ENCODE data around the gene ELMOD3.

Gene ELMOD3

DNA sequence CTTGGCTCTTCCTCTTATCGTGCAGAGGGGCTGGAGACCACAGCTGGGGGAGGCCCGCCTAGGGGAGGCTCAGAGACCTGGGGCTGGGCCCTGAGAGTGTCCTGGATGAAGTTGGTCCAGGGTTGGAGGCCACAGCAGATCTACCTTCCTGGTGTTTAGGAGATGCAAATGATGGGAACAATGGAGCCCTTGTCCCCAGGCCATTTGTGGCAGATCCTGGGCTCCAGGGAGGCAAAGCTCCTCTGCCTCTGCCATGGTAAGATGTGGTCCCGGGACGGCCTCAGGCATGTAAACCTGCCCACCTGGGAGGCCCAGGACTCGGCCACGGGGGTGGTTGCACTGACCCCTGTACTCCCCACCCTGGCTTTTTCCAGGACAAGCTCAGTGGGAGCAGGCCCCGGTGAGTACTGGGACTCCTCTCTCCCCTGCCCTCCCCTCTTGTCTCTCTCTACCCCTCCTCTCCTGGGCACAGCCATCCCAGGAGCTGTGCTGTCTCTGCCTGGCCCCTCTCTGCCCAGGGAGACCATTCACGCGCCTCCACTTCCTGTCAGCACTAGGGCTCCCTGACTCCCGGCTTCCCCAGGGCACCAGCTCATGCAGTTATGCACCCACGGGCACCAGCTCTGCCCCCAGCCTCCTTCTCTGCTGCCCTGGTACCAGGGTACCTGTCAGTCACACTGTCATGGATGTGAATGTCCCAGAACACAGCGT, 74.8 kb downstream of the ELMOD3 start:
- Histone ChIP-seq H3K4me3 (no peak overlapping the region), H3K27ac (no peak overlapping the region)
- TF ChIP-seq, protein P1, sequence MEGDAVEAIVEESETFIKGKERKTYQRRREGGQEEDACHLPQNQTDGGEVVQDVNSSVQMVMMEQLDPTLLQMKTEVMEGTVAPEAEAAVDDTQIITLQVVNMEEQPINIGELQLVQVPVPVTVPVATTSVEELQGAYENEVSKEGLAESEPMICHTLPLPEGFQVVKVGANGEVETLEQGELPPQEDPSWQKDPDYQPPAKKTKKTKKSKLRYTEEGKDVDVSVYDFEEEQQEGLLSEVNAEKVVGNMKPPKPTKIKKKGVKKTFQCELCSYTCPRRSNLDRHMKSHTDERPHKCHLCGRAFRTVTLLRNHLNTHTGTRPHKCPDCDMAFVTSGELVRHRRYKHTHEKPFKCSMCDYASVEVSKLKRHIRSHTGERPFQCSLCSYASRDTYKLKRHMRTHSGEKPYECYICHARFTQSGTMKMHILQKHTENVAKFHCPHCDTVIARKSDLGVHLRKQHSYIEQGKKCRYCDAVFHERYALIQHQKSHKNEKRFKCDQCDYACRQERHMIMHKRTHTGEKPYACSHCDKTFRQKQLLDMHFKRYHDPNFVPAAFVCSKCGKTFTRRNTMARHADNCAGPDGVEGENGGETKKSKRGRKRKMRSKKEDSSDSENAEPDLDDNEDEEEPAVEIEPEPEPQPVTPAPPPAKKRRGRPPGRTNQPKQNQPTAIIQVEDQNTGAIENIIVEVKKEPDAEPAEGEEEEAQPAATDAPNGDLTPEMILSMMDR (IDR thresholded peaks at IDR 0.05): no peak
- DNase-seq (ENCODE audit: low spot score): no peak

DNA sequence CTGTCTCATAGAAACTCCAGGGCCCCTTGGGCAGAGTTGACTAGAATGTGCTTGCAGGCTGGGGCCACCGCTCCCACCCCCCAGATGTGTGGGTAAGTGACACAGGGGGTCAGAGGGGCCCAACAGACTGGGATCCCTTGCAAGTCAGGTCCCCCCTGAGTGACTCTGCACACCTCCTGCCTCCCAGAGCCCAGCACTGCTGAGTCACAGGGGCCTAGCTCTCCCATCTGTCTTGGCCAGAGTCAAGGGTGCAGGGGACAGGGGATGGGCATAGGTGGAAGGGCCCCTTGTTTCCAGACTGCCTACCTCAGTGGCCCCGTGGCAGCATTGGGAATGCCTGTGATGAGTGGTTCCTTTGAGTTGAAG, 75.3 kb downstream of the ELMOD3 start:
- TF ChIP-seq, protein P1 (IDR thresholded peaks at IDR 0.05): no peak
- DNase-seq (ENCODE audit: low spot score): no peak
- Histone ChIP-seq H3K4me3 (no peak overlapping the region), H3K27ac (no peak overlapping the region)

DNA sequence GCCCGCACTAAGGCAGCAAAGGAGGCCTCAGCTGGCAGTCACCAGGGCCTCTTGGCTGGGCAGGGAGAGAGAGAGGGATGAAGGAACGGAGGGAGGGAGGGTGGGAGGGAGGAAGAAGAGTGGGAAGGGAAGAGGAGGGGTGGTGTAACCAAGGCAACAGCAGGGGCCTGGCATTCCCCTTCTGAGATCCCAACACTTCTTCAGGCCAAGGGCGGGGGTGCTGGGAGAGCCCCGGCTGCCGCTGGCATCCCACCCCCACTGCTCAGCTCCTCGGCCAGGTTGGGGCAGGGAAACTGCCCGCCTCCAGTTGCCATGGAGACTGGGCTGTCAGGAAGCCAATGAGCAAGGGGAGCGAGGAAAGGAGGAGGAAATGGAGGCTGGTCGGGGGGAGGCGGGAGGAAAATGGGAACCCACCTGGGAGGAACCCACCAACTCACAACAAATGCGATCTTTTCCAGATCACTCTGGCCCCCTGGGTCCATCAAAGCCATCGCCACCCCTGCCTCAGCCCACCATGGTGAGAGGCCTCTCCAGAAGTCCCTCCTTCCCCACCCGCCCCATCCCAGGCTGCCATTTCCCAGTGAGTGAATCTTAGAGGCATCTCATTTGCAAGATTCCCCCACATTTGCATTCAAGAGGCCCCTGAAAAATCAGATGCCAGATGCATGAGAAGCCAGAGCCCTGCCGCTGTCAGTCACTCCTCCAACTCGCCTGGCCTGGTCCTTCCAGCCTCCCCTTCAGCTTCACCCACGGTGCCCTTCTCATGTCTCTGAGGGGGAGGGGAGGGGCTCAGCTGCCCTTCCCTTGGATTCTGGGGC, 76.4 kb downstream of the ELMOD3 start:
- Histone ChIP-seq H3K27ac (peak overlapping the region in 1 of 2 donors; percentile 2), H3K4me3 (no peak overlapping the region)
- no peak for DNase-seq (ENCODE audit: low spot score)
- TF ChIP-seq, protein P1 (IDR thresholded peaks at IDR 0.05): no peak

DNA sequence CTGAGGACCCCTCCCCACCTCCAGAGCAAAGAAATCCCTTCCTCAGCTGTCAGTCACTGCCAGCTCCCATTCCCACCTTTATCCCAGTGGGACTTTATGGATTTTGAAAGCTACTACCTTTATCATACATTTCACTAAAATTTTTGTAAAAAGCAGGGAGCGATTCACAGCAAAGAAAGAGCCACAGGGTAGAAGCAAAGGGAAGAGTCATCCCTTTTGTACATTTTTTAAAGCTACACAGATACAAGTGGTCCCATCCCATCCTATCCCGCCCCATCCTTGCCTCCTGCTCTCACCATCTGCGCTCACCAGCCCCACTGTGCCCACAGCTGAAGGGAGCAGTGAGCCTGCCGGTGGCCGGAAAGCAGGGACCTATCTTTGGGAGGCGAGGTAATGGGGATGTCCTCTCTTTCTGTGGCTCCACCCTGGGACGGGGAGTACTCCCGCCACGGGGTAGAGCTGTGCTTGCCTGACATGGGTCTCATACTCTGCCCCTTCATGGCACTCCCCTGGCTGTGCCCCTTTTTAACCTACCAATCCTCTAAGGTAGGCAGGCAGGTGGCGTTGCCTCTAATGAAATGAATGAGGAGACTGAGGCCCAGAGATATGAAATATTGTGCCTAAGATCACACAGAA, 77.1 kb downstream of the ELMOD3 start:
- TF ChIP-seq, protein P1 (IDR thresholded peaks at IDR 0.05): no peak
- DNase-seq (ENCODE audit: low spot score): no peak
- no peak overlapping the region for H3K27ac ChIP-seq
- no peak overlapping the region for H3K4me3 ChIP-seq

DNA sequence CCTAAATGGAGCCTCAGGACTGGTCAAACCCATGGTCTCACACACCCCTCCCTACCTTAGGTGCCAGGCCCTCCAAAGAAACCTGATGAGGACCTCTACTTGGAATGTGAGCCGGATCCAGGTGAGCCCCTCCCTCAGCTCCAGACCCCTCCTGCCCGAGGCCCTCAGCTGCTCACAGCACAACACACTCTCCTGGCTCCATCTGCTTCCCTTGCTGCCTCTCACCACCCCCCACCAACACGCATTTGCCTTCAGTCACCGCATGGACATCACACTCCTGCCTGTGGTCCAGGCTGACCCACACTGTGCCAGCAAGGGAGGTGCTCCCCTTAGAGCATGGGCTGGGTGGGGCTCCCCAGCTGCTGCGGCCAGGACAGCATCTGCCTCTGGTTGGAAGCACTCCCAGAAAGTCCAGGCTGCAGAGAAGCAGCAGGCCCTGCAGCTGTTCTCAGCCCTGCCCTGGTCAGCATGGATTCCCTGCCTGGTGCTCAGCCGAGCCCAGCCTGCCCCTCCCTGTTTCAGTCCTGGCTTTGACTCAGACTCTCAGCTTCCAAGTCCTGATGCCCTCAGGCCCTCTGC, 79.0 kb downstream of the ELMOD3 start:
- Histone ChIP-seq H3K4me3 (no peak overlapping the region), H3K27ac (peak overlapping the region; percentile 68 to 76)
- TF ChIP-seq, protein P1 (IDR thresholded peaks at IDR 0.05): no peak
- peak; percentile 88 for DNase-seq (ENCODE audit: low spot score)

DNA sequence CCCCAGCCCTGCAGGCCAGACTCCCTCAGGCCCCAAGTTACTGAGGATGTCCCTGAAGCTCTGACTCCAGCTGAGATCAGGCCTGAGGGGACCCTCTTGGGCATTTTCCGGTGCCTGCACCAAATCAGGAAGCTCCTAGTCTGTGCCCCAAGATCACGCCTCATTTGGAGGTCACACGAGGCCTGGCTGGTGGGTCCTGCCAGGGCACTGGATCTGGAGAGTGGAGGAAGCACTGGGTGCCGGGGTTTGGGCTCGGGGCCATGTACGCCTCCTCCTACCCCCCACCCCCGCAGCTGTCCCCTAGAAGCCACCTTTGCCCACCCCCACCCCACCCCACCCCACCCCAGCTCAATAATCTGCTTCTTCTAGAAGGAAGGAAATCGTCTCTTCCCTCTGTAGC, 80.1 kb downstream of the ELMOD3 start:
- no peak for DNase-seq (ENCODE audit: low spot score)
- TF ChIP-seq, protein P1 (IDR thresholded peaks at IDR 0.05): no peak
- Histone ChIP-seq H3K27ac (peak overlapping the region; percentile 90 to 98), H3K4me3 (no peak overlapping the region)
